ENCODE results near the gene OLFML2B.

Gene OLFML2B

GRCh38 chr1:162004441-162004950 lies 19.2 kb downstream of the OLFML2B start:
- DNase-seq = no peak

GRCh38 chr1:162003830-162004215 lies 19.8 kb downstream of the OLFML2B start:
- DNase-seq = no peak

GRCh38 chr1:162003061-162003829 lies 20.4 kb downstream of the OLFML2B start:
- no peak for DNase-seq

- no peak for DNase-seq
Observed at GRCh38 chr1:162000053-162000420, 23.6 kb downstream of the OLFML2B start.

- DNase-seq = no peak
Observed at GRCh38 chr1:161999301-162000052, 24.2 kb downstream of the OLFML2B start.

- no peak for DNase-seq
Observed at GRCh38 chr1:161998811-161999210, 24.9 kb downstream of the OLFML2B start.

- DNase-seq = no peak
Observed at GRCh38 chr1:161997152-161997551, 26.5 kb downstream of the OLFML2B start.

- DNase-seq = no peak
Observed at GRCh38 chr1:161994175-161994668, 29.4 kb downstream of the OLFML2B start.

- no peak for DNase-seq
Observed at GRCh38 chr1:161993576-161993975, 30.1 kb downstream of the OLFML2B start.

- DNase-seq = no peak
Observed at GRCh38 chr1:161989786-161990185, 33.9 kb downstream of the OLFML2B start.

- no peak for DNase-seq
Observed at GRCh38 chr1:161989108-161989507, 34.6 kb downstream of the OLFML2B start.

GRCh38 chr1:161988413-161988812 lies 35.3 kb downstream of the OLFML2B start:
- no peak for DNase-seq

- no peak for DNase-seq
Observed at GRCh38 chr1:161987872-161988271, 35.8 kb downstream of the OLFML2B start.

GRCh38 chr1:161987303-161987702 lies 36.4 kb downstream of the OLFML2B start:
- DNase-seq = no peak

GRCh38 chr1:161986328-161986727 lies 37.3 kb downstream of the OLFML2B start:
- no peak for DNase-seq

GRCh38 chr1:161985301-161985822 lies 38.3 kb downstream of the OLFML2B start:
- no peak for DNase-seq

- no peak for DNase-seq
Observed at GRCh38 chr1:161983725-161984124, 39.9 kb downstream of the OLFML2B start.

- DNase-seq = no peak
Observed at GRCh38 chr1:161982917-161983316, 40.8 kb downstream of the OLFML2B start.

GRCh38 chr1:161982507-161982895 lies 41.2 kb downstream of the OLFML2B start:
- DNase-seq = no peak

- no peak for DNase-seq
Observed at GRCh38 chr1:161981735-161982506, 41.7 kb downstream of the OLFML2B start.

GRCh38 chr1:161981126-161981525 lies 42.5 kb downstream of the OLFML2B start:
- DNase-seq = no peak

GRCh38 chr1:161978011-161978790 lies 45.5 kb downstream of the OLFML2B start:
- no peak for DNase-seq

Measured in NCI-H1048 (cell line).